HG02885 (cell line): ENCODE measurements around the gene EEF1B2.
"Not testable (repeated sequence)": the region's sequence is repeated elsewhere in the genome, so short reads cannot be mapped to it uniquely, and the experiment has no call there.

Source experiments
- ATAC-seq: cut with Tn5 transposase; IDR thresholded peaks from one replicate; pipeline ENCODE4 v1.9.1; 2021; ENCODE audit warnings: mild to moderate bottlenecking; ENCODE audit not compliant: unreplicated experiment, poor library complexity

Gene EEF1B2

DNA sequence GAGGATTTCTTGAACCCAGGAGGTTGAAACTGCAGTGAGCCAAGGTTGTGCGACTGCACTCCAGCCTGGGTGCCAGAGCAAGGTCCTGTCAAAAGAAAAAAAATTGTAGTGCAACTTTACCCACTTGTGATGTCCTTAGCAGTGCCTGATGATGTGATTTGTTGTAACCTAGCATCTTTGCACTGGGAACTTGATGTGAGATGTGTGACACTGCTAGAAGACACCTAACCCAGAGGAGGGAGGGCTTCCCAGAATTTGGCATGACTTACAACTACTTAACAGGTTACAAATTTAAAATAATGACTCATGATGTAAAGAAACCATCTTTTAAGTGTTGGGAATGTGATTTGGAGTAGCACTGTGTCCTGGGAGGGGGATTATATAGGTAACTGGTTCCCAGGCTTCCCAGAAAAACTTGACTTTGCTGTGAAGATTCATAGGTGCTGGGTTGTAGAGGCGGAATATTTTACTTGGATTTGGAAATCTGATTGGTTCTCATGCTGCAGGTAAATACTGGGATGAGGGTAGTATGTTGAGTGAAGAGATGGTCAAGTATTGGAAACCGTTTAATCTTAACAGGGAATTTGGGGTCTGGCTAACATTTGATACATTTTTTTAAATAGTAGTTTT lies 3.7 kb downstream of the EEF1B2 start:
- ATAC-seq, result no peak

GRCh38 chr2:206164261-206164862 lies 4.7 kb downstream of the EEF1B2 start:
- ATAC-seq, result no peak

GRCh38 chr2:206168230-206168629 lies 8.5 kb downstream of the EEF1B2 start:
- ATAC-seq, result not testable (repeated sequence)

DNA sequence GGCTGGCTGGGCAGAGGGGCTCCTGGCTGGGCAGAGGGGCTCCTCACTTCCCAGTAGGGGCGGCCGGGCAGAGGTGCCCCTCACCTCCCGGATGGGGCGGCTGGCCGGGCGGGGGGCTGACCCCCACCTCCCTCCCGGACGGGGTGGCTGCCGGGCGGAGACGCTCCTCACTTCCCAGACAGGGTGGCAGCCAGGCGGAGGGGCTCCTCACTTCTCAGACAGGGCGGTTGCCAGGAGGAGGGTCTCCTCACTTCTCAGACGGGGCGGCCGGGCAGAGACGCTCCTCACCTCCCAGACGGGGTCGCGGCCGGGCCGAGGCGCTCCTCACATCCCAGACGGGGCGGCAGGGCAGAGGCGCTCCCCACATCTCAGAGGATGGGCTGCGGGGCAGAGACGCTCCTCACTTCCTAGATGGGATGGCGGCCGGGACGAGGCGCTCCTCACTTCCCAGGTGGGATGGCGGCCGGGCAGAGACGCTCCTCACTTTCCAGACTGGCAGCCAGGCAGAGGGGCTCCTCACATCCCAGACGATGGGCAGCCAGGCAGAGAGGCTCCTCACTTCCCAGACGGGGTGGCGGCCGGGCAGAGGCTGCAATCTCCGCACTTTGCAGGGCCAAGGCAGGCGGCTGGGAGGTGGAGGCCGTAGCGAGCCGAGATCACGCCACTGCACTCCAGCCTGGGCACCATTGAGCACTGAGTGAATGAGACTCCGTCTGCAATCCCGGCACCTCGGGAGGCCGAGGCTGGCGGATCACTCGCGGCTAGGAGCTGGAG lies 12.1 kb downstream of the EEF1B2 start:
- ATAC-seq, result not testable (repeated sequence)

GRCh38 chr2:206173147-206173546 lies 13.5 kb downstream of the EEF1B2 start:
- ATAC-seq, result no peak

DNA sequence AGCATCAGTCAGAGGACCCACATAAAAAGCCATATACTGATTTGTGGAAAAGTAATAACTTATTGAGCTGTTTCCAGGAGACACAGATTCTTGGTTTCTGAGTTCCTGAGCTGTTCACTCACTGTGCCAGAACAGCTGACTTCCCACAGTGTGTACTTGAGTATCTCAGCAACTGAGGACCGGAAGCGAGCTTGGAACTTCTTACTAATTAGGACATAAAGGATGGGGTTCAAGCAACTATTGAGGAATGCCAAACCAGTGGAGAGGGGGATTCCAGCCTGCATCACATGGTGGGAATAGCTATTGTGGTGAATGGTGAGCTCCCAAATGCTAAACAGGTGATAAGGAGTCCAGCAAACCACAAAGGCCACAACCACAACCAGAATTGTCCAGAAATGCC lies 16.4 kb downstream of the EEF1B2 start:
- ATAC-seq, result no peak

GRCh38 chr2:206176901-206177300 lies 17.2 kb downstream of the EEF1B2 start:
- ATAC-seq, result no peak

DNA sequence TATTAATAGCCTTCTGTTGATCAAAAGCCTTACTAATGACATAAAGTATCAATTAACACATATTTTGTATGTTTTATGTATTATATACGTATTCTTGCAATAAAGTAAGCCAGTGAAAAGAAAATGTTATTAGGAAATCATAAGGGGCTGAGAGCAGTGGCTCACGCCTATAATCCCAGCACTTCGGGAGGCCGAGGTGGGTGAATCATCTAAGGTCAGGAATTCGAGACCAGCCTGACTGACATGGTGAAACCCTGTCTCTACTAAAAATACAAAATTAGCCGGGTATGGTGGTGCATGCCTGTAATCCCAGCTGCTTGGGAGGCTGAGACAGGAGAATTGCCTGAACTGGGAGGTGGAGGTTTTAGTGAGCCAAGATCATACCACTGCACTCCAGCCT lies 21.8 kb downstream of the EEF1B2 start:
- not testable (repeated sequence) for ATAC-seq

DNA sequence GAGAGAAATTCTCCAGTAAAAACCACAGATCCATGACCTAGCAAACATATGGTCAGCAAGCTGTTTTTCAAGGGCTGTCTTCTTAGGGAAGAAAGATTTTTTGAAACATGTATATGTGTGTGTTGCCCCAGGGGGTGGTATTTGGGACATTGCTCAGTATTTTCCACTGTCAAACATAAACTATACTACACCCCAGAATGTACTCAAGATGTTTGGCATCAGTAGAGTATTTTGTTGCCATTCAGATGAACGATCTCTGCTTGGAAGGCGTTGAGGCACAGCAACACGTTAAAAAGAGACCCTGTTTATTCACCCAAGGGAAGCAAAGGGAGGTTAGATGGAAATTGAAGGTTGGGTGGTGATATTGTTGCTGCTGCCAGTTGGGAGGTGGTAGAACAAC lies 30.0 kb downstream of the EEF1B2 start:
- ATAC-seq, result no peak

GRCh38 chr2:206190111-206190510 lies 30.4 kb downstream of the EEF1B2 start:
- ATAC-seq, result no peak

GRCh38 chr2:206190689-206191088 lies 31.0 kb downstream of the EEF1B2 start:
- no peak for ATAC-seq

GRCh38 chr2:206192157-206192556 lies 32.5 kb downstream of the EEF1B2 start:
- ATAC-seq, result no peak

GRCh38 chr2:206193671-206194357 lies 34.1 kb downstream of the EEF1B2 start:
- no peak for ATAC-seq

DNA sequence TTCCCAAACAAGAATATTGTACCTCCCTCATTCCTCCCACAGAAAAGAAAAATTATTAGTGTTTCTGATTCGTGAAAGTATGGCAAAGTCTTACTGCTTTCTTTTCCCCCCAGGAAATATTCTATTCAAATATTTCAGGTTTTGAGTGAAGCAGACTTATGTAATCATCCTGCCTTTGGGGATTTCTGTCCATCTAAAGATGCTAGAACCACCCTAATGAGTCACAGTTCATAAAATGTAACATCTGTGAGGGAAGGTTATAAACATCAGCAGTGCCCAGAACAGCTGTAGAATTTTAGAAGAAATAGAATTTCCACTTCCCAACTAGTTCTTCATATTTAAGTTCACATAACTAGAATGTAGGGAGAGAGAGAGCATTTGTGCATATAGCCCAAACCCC lies 39.0 kb downstream of the EEF1B2 start:
- no peak for ATAC-seq

GRCh38 chr2:206201075-206201848 lies 41.6 kb downstream of the EEF1B2 start:
- no peak for ATAC-seq

DNA sequence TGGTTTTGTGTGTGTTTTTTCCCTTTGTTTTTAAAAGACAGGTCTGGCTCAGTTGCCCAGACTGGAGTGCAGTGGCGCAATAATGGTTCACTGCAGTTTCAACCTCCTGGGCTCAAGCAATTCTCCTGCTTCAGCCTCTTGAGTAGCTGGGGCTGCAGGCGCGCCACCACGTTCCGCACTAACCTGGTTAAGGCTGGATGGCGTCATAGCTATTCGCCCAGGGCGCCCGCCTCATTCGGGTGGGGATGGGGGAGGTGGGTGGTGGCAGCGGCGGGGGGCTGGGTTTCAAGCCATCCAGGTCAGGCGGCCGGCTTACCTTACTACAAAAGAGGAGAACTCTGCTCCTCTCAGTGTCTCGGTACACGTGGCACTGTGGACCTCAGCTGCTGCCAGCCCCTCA lies 42.8 kb downstream of the EEF1B2 start:
- ATAC-seq, result no peak

GRCh38 chr2:206203331-206203730 lies 43.6 kb downstream of the EEF1B2 start:
- no peak for ATAC-seq

DNA sequence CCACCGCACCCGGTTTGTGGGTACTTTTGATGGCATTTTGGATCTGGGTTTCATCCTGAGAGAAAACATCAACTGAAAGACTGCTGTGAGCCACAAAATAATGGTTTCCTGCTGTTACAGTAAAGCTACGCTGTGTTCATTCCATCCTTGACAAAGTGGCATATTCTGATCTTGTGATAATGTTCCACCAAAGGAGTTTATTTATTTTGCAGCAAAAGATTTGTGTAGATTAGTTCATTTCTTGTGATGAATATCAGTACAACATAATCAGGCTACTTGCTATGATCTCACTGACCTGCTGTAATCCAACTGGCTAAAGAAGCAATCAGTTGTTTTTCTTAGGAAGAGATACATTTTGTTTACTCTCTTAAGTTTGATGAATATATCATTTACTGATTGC lies 45.0 kb downstream of the EEF1B2 start:
- ATAC-seq, result no peak

GRCh38 chr2:206207316-206207715 lies 47.6 kb downstream of the EEF1B2 start:
- ATAC-seq, result not testable (repeated sequence)

DNA sequence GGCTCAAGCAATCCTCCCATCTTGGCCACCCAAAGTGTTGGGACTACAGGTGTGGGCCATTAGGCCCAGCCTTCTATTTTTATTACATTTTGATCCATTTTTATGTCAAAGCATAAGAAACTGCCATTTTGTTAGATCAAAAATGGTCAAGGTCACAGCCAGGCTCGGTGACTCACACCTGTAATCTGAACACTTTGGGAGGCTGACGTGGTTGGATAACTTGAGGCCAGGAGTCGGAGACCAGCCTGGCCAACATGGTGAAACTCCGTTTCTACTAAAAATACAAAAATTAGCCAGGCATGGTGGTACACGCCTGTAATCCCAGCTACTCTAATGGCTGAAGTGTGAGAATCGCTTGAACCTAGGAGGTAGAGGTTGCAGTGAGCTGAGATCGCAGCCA lies 49.2 kb downstream of the EEF1B2 start:
- ATAC-seq, result no peak
